Measurements from ENCODE around the gene ABCG4.

DNA sequence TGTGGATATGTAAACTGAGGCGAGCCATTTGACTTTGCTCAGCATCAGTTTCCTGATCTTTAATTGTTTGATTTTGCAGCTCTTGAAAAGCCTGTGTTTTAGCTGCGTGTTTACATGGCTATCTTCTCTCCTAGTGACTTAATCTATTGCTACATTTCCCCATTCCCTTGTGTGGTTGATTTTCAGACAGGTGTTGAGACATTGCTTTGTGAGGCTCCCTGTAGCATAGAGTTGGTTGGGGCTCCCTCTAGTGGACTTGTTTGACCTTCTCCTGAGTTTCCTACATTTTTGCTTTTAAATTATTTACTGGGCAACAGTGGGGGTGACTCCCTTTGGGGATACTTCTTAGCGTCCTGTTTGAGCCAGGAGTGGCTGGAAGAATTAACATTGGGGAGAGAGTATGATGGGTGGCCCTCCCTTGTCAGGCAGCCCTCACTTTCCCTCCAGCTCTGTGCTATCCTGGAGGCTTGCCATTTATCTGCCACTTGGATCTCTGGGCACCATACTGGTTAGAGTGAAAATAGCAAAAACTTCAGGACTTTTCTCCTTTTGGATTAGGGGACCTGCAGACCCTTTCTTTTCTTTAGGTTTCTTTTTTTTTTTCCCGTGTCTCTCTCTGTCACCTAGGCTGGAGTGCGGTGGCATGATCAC is 48.1 kb downstream of the ABCG4 start:
- TF ChIP-seq, protein P1, sequence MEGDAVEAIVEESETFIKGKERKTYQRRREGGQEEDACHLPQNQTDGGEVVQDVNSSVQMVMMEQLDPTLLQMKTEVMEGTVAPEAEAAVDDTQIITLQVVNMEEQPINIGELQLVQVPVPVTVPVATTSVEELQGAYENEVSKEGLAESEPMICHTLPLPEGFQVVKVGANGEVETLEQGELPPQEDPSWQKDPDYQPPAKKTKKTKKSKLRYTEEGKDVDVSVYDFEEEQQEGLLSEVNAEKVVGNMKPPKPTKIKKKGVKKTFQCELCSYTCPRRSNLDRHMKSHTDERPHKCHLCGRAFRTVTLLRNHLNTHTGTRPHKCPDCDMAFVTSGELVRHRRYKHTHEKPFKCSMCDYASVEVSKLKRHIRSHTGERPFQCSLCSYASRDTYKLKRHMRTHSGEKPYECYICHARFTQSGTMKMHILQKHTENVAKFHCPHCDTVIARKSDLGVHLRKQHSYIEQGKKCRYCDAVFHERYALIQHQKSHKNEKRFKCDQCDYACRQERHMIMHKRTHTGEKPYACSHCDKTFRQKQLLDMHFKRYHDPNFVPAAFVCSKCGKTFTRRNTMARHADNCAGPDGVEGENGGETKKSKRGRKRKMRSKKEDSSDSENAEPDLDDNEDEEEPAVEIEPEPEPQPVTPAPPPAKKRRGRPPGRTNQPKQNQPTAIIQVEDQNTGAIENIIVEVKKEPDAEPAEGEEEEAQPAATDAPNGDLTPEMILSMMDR (IDR thresholded peaks at IDR 0.05) = peak; percentile 84
- TF ChIP-seq EZH2 (IDR thresholded peaks at IDR 0.05; ENCODE audit: borderline replicate concordance, insufficient read depth, low read depth, low read length, poor library complexity, severe bottlenecking) = no peak
